Stomach (tissue), 4 donors: ENCODE data around the gene OTUD1.

Experiments used
- CTCF ChIP-seq, 7 experiments: fragments of 450-650 bp in 4 of 7; fragments of 200-600 bp in 3 of 7; sonication (generic) in 3 of 7; IDR thresholded peaks; one replicate each; pipeline ENCODE4 v1.5.1; 2016 to 2019; ENCODE audit warnings: antibody characterized with exemption in 7 of 7, control low read depth in 2 of 7, mild to moderate bottlenecking in 1 of 7
- EP300 ChIP-seq: sonication (generic); formaldehyde crosslinking; IDR thresholded peaks from one replicate; pipeline ENCODE4 v1.6.1; 2017; ENCODE audit warnings: antibody characterized with exemption
- POLR2A ChIP-seq, 4 donors: fragments of 450-650 bp; IDR thresholded peaks; one replicate each; pipeline ENCODE4 v1.6.1; 2016; ENCODE audit warnings: antibody characterized with exemption in 4 of 4, control low read depth in 2 of 4, mild to moderate bottlenecking in 1 of 4, moderate library complexity in 1 of 4
- POLR2AphosphoS5 ChIP-seq, 3 donors: sonication (generic); formaldehyde crosslinking; IDR thresholded peaks; one replicate each; pipeline ENCODE4 v1.6.1; 2016; ENCODE audit warnings: antibody characterized with exemption in 3 of 3

- TF ChIP-seq POLR2A (IDR thresholded peaks at IDR 0.05): no peak
- TF ChIP-seq CTCF (IDR thresholded peaks at IDR 0.05): no peak
- TF ChIP-seq POLR2AphosphoS5 (IDR thresholded peaks at IDR 0.05): no peak
- no peak for TF ChIP-seq EP300
Measured at GRCh38 chr10:23439452-23439960, 631 bp downstream of the OTUD1 start.
